ENCODE results near the gene ROCK2. TPM values are rescaled to one million over a fixed set of nuclear protein-coding genes. Genes with fewer than 3 reads are reported as not detected.
"Not testable (repeated sequence)": the region's sequence is repeated elsewhere in the genome, so short reads cannot be mapped to it uniquely, and the experiment has no call there.

The ROCK2 gene
- total and polyA plus RNA-seq, 2 of the 13 experiments (the other 11 are each of a cell fraction or from before 2014, with no cell fraction given) = 38.1 to 119 TPM

- TF ChIP-seq ZFP91 (CRISPR knock-in tag; IDR thresholded peaks at IDR 0.05; ENCODE audit: borderline replicate concordance) (no peak), ELF3 (CRISPR knock-in tag; IDR thresholded peaks at IDR 0.05) (no peak), ZNF407 (CRISPR knock-in tag; IDR thresholded peaks at IDR 0.05; ENCODE audit: not compliant biosample characterization) (no peak), TIGD3 (CRISPR knock-in tag; IDR thresholded peaks at IDR 0.05; ENCODE audit: borderline replicate concordance) (no peak)
These were observed 178.0 kb downstream of the ROCK2 start (continued) for GRCh38 chr2:11166476-11166875.

- H3K4me2 ChIP-seq (ENCODE audit: low read depth, low read length); BruUV-seq (replicated peaks); CTCF ChIA-PET (ENCODE audit: low intra/inter-chr PET ratio, low total read pairs); H3K9ac ChIP-seq (ENCODE audit: insufficient read depth, low read depth, low read length); DNase-seq (ENCODE audit: low spot score); POLR2A ChIA-PET; FAIRE-seq; ATAC-seq; H3K36me3 ChIP-seq (replicated peaks in 1 of 2; ENCODE audit: control insufficient read depth in 1 of 2, insufficient read depth in 2 of 2, low read length in 2 of 2); H3K27ac ChIP-seq (ENCODE audit: extremely low read length, insufficient read depth, low read length); H3K4me3 ChIP-seq (replicated peaks in 1 of 3; ENCODE audit: insufficient read depth in 1 of 3, low read depth in 2 of 3, low read length in 3 of 3); H2AFZ ChIP-seq (ENCODE audit: low read length); H3K9me3 ChIP-seq (ENCODE audit: low read length); H3K27me3 ChIP-seq (ENCODE audit: control insufficient read depth in 1 of 2, insufficient read depth in 2 of 2, low read length in 2 of 2); H3K79me2 ChIP-seq (ENCODE audit: insufficient read depth, low read length); in situ Hi-C loops (cut with HindIII; ENCODE audit: extremely low pct_ligation_motif_present, low pct_unique_long_range_greater_than_20kb); intact Hi-C loops (cut with micrococcal nuclease; ENCODE audit: unreplicated experiment); H4K20me1 ChIP-seq (ENCODE audit: insufficient read depth, low read length): not testable (repeated sequence)
- WGBS (ENCODE audit: low lambda C conversion rate) = 77% methylated on average over 27 of the region's 28 CpGs
- H3K4me1 ChIP-seq (ENCODE audit: insufficient read depth, low read length) = peaks cover 41% of the 10 kb centered on the region
These were observed 179.4 kb downstream of the ROCK2 start for GRCh38 chr2:11165046-11165445.

Measured in HepG2 (cell line).